IMR-90 (cell line): ENCODE results near the gene CSKMT. TPM values are rescaled to one million over a fixed set of nuclear protein-coding genes. Genes with fewer than 3 reads are reported as not detected.

Experiments
- ATAC-seq: fragments of 200-7000 bp; cut with Tn5 transposase; 2 replicates; pipeline ENCODE4 v1.9.1; 2020; ENCODE audit warnings: low read depth, mild to moderate bottlenecking, moderate library complexity
- BruUV-seq: library from RNA; stranded (reverse); fragments of 400-500 nt; replicated peaks from 2 replicates; lab custom pipeline; 2021; lab: Mats Ljungman, UMichigan
- CTCF ChIA-PET: fragments of 300-600 bp; formaldehyde crosslinking; extraction: SDS; loops from one replicate; lab custom pipeline; 2021; ENCODE audit warnings: antibody characterized with exemption; lab: Yijun Ruan, JAX
- POLR2A ChIA-PET: fragments of 300-600 bp; sonication (Branson Sonifier 250); formaldehyde crosslinking; loops from one replicate; lab custom pipeline; 2022; ENCODE audit warnings: antibody characterized with exemption; ENCODE audit not compliant: unreplicated experiment; lab: Charles Lee
- DNase-seq: peaks from one replicate; pipeline ENCODE4 v3.0.0; 2013
- H2AFZ ChIP-seq: replicated peaks from 2 replicates; pipeline ENCODE3; 2013; ENCODE audit warnings: low read length, mild to moderate bottlenecking; ENCODE audit not compliant: poor library complexity
- H2AK5ac ChIP-seq: 2 replicates; pipeline ENCODE4 v1.6.1; 2013; ENCODE audit warnings: low read depth, low read length, inconsistent platforms
- H2AK9ac ChIP-seq: replicated peaks from 2 replicates; pipeline ENCODE3; 2013; ENCODE audit warnings: mild to moderate bottlenecking, low read depth, low read length, moderate library complexity; ENCODE audit not compliant: poor library complexity
- H2BK120ac ChIP-seq: 2 replicates; pipeline ENCODE4 v1.6.1; 2013; ENCODE audit warnings: low read depth, low read length, inconsistent platforms
- H2BK15ac ChIP-seq: 3 replicates; pipeline ENCODE4 v1.6.1; 2013; ENCODE audit warnings: low read depth, low read length, inconsistent platforms
- H2BK20ac ChIP-seq: 2 replicates; pipeline ENCODE4 v1.6.1; 2013; ENCODE audit warnings: low read depth, mild to moderate bottlenecking, inconsistent platforms, low read length, moderate library complexity
- H2BK5ac ChIP-seq: 2 replicates; pipeline ENCODE4 v1.6.1; 2013; ENCODE audit warnings: mild to moderate bottlenecking, low read depth, low read length, inconsistent platforms; ENCODE audit not compliant: poor library complexity, severe bottlenecking
- H3K14ac ChIP-seq: replicated peaks from 2 replicates; pipeline ENCODE4 v1.6.1; 2013; ENCODE audit warnings: low read depth, low read length, inconsistent platforms
- H3K18ac ChIP-seq: 2 replicates; pipeline ENCODE4 v1.6.1; 2013; ENCODE audit warnings: low read depth, low read length, control low read depth
- H3K23ac ChIP-seq: 2 replicates; pipeline ENCODE4 v1.6.1; 2013; ENCODE audit warnings: low read depth, low read length, inconsistent platforms
- H3K27ac ChIP-seq: 2 replicates; pipeline ENCODE4 v1.5.1; 2013; ENCODE audit warnings: mild to moderate bottlenecking, control low read depth, low read length; ENCODE audit not compliant: insufficient read depth
- H3K27me3 ChIP-seq: 2 replicates; pipeline ENCODE4 v1.6.1; 2013; ENCODE audit warnings: low read length; ENCODE audit not compliant: control insufficient read depth, insufficient read depth
- H3K36me3 ChIP-seq: 2 replicates; pipeline ENCODE4 v1.6.1; 2013; ENCODE audit warnings: low read length, mixed read lengths; ENCODE audit not compliant: control insufficient read depth, insufficient read depth
- H3K4ac ChIP-seq: 2 replicates; pipeline ENCODE4 v1.6.1; 2013; ENCODE audit warnings: low read depth, low read length, inconsistent platforms
- H3K4me1 ChIP-seq: 2 replicates; pipeline ENCODE4 v1.6.1; 2013; ENCODE audit warnings: low read length, mixed read lengths; ENCODE audit not compliant: control insufficient read depth, insufficient read depth
- H3K4me2 ChIP-seq: 2 replicates; pipeline ENCODE4 v1.6.1; 2013; ENCODE audit warnings: low read depth, mild to moderate bottlenecking, control low read depth, low read length, moderate library complexity
- H3K4me3 ChIP-seq: 2 replicates; pipeline ENCODE4 v1.5.1; 2013; ENCODE audit warnings: low read depth, mild to moderate bottlenecking, control low read depth, low read length, moderate library complexity; ENCODE audit not compliant: insufficient read depth
- H3K56ac ChIP-seq: 2 replicates; pipeline ENCODE4 v1.6.1; 2013; ENCODE audit warnings: low read length, inconsistent platforms; ENCODE audit not compliant: insufficient read depth; ENCODE audit errors: extremely low read depth
- H3K79me1 ChIP-seq, 2 experiments: 2 replicates each; pipeline ENCODE4 v1.6.1; 2013; ENCODE audit warnings: low read length in 2 of 2, inconsistent platforms in 1 of 2, low read depth in 1 of 2
- H3K9ac ChIP-seq: 2 replicates; pipeline ENCODE4 v1.6.1; 2013; ENCODE audit warnings: low read depth, low read length, control low read depth
- H3K9me1 ChIP-seq: 2 replicates; pipeline ENCODE4 v1.6.1; 2013; ENCODE audit warnings: low read length, inconsistent platforms; ENCODE audit not compliant: insufficient read depth
- H3K9me3 ChIP-seq: 2 replicates; pipeline ENCODE4 v1.6.1; 2013; ENCODE audit warnings: low read length; ENCODE audit not compliant: control insufficient read depth, insufficient read depth
- H4K20me1 ChIP-seq: 2 replicates; pipeline ENCODE4 v1.6.1; 2013; ENCODE audit warnings: low read length, inconsistent platforms; ENCODE audit not compliant: insufficient read depth
- H4K5ac ChIP-seq: 2 replicates; pipeline ENCODE4 v1.6.1; 2013; ENCODE audit warnings: mild to moderate bottlenecking, low read depth, low read length, control low read depth
- H4K8ac ChIP-seq, 2 experiments: 2 replicates each; pipeline ENCODE4 v1.6.1; 2013; ENCODE audit warnings: low read depth in 2 of 2, low read length in 2 of 2, control low read depth in 1 of 2, inconsistent platforms in 1 of 2
- H4K91ac ChIP-seq: 2 replicates; pipeline ENCODE4 v1.6.1; 2013; ENCODE audit warnings: low read depth, low read length, inconsistent platforms; ENCODE audit not compliant: insufficient read depth
- BHLHE40 ChIP-seq: fragments of 150-350 bp; IDR thresholded peaks from 2 replicates; pipeline ENCODE4 v1.6.1; 2016; ENCODE audit warnings: mild to moderate bottlenecking, low read depth, low read length
- CEBPB ChIP-seq: IDR thresholded peaks from 2 replicates; pipeline ENCODE4 v1.6.1; 2012; ENCODE audit warnings: low read depth, low read length, improper control_type of control experiment
- FOS ChIP-seq: fragments of 150-350 bp; IDR thresholded peaks from 2 replicates; pipeline ENCODE4 v1.6.1; 2016; ENCODE audit warnings: low read depth, low read length
- MAZ ChIP-seq: IDR thresholded peaks from 2 replicates; pipeline ENCODE4 v1.6.1; 2012; ENCODE audit warnings: low read depth, mild to moderate bottlenecking, low read length, improper control_type of control experiment, moderate library complexity, borderline replicate concordance
- MXI1 ChIP-seq: IDR thresholded peaks from 2 replicates; pipeline ENCODE4 v1.6.1; 2012; ENCODE audit warnings: low read depth, mild to moderate bottlenecking, low read length, moderate library complexity, borderline replicate concordance
- NFE2L2 ChIP-seq: fragments of 150-350 bp; IDR thresholded peaks from 2 replicates; pipeline ENCODE4 v1.6.1; 2016; ENCODE audit warnings: low read depth, mild to moderate bottlenecking, low read length
- POLR2A ChIP-seq: IDR thresholded peaks from 2 replicates; pipeline ENCODE4 v1.6.1; 2012; ENCODE audit warnings: mild to moderate bottlenecking, low read depth, low read length
- RAD21 ChIP-seq: IDR thresholded peaks from 2 replicates; pipeline ENCODE4 v1.6.1; 2012; ENCODE audit warnings: low read length, improper control_type of control experiment
- RFX5 ChIP-seq: IDR thresholded peaks from 2 replicates; pipeline ENCODE4 v1.8.0; 2012; ENCODE audit warnings: low read depth, mild to moderate bottlenecking, low read length, moderate library complexity
- WGBS, 2 experiments: methylation state at CpG; one replicate each; pipeline versions ENCODE4 v1.1.5 to v1.1.7; 2013; ENCODE audit warnings: missing lambda C conversion rate in 2 of 2; ENCODE audit not compliant: insufficient read length in 1 of 2; ENCODE audit errors: extremely low coverage in 2 of 2; 5-methylcytosine and 5-hydroxymethylcytosine counted together
- dilution Hi-C: fragments of 300-500 bp; cut with HindIII; formaldehyde crosslinking; loops from one replicate; pipeline ENCODE4 v1.14.3; 2018; ENCODE audit warnings: low sequenced_read_pairs; ENCODE audit not compliant: unreplicated experiment
- in situ Hi-C: fragments of 300-500 bp; cut with MboI; formaldehyde crosslinking; loops from 3 replicates; pipeline ENCODE4 v1.14.3; 2019; ENCODE audit warnings: low sequenced_read_pairs, inconsistent platforms, mixed read lengths
- intact Hi-C: fragments of 100-400 bp; cut with micrococcal nuclease; formaldehyde crosslinking; loops from 2 replicates; pipeline ENCODE4 v1.10.0; 2022
- polyA plus RNA-seq, 3 experiments: library from polyadenylated mRNA; depleted of rRNA; stranded (reverse); fragments of >200 nt; gene quantifications; 2 replicates each; pipeline ENCODE4 v1.2.3, GENCODE V29; 2012; ENCODE audit warnings: low replicate concordance in 1 of 3
- total RNA-seq: library from RNA; depleted of rRNA; stranded (reverse); fragments of >200 nt; gene quantifications from 2 replicates; pipeline ENCODE4 v1.2.3, GENCODE V29; 2012
- TF ChIP-seq, protein P1 (sequence below): fragments of 150-350 bp; IDR thresholded peaks from 2 replicates; pipeline ENCODE4 v1.6.1; 2016; ENCODE audit warnings: low read depth, mild to moderate bottlenecking, low read length, moderate library complexity, borderline replicate concordance
- TF ChIP-seq, protein P2 (sequence below): fragments of 150-350 bp; IDR thresholded peaks from 2 replicates; pipeline ENCODE4 v1.6.1; 2017; ENCODE audit warnings: mild to moderate bottlenecking, antibody characterized with exemption, low read length, low read depth

The CSKMT gene
- total and polyA plus RNA-seq, 2 of the 4 experiments (the other 2 are of a cell fraction): 5.3 to 7.9 TPM

DNA sequence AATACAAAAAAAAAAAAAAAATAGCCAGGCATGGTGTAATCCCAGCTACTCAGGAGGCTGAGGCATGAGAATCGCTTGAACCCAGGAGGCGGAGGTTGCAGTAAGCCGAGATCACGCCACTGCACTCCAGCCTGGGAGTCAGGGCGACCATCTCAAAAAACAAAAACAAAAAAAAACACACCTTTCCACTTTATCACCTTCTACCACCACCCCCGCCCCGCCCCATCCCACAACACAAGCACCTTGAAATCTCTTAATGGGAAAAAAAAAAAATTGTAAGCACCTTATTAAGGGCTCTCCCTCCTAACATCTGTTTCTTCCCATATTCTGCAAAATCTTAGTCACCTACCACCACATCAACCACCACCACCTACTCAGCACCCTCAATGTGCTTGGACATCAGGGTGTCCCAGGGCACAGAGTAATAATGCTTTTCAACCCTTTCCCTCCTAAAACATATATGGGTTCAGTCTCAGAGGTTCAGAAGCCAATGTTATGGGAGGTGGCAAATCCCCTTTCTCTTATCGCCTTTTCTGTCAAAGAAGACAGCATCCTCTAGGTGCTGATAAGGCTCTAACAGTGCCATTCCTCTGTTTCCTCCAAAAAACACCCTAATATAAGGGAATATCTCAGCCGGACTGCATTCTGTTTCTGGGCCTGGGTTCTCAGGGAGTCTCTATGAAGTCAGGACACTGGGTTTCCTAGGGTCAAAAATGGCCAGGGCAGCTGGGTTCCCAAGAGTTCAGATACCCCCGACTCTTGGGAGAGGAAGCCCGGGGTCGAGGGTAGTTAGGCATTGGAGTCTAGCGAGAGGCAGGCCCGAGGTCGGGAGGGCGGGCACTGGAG, 12.7 kb upstream of the CSKMT start (continued):
- TF ChIP-seq, protein P1, sequence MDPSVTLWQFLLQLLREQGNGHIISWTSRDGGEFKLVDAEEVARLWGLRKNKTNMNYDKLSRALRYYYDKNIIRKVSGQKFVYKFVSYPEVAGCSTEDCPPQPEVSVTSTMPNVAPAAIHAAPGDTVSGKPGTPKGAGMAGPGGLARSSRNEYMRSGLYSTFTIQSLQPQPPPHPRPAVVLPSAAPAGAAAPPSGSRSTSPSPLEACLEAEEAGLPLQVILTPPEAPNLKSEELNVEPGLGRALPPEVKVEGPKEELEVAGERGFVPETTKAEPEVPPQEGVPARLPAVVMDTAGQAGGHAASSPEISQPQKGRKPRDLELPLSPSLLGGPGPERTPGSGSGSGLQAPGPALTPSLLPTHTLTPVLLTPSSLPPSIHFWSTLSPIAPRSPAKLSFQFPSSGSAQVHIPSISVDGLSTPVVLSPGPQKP: no peak

DNA sequence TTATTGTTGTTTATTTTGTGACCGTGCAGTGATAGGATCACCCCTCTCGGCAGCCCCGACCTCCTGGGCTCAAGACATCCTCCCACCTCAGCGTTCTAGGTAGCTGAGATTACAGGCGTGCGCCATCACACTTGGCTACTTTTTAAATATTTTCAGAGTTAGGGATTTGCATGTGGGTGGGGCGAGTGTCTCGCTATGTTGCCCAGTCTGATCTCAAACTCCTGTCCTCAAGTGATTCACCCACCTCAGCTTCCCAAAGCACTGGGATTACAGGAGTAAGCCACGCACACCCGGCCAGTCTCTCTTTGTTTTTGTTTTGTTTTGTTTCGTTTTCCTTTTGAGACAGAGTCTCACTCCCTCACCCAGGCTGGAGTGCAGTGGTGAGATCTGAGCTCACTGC, 10.8 kb upstream of the CSKMT start:
- ATAC-seq (no peak), DNase-seq (no peak)
- Histone ChIP-seq H3K4me2 (no peak overlapping the region), H3K79me1 (peaks cover 6 to 34% of the 10 kb centered on the region in 2 experiments), H3K4ac (no peak overlapping the region), H3K27me3 (no peaks in the 10 kb centered on the region), H2AK9ac (peak overlapping the region; percentile 9), H3K14ac (no peak overlapping the region), H2BK5ac (no peak overlapping the region), H3K56ac (no peak overlapping the region), H3K9me3 (no peaks in the 10 kb centered on the region), H4K20me1 (no peaks in the 10 kb centered on the region; the same call in 1 of the 2 replicates), H4K8ac (peak overlapping the region; percentile 47 to 70; a peak in 3 of 4 replicates), H2BK120ac (no peak overlapping the region), H3K36me3 (peaks cover 6% of the 10 kb centered on the region), H3K4me3 (no peak overlapping the region), H4K91ac (no peak overlapping the region), H2BK15ac (no peak overlapping the region), H3K27ac (no peak overlapping the region), H3K9me1 (no peaks in the 10 kb centered on the region), H2AFZ (peak overlapping the region; percentile 69), H4K5ac (peak overlapping the region; percentile 50; the same call in 1 of the 2 replicates), H2BK20ac (no peak overlapping the region), H3K4me1 (peaks cover 2% of the 10 kb centered on the region; the same call in 1 of the 2 replicates), H3K18ac (no peak overlapping the region), H3K23ac (no peak overlapping the region), H3K9ac (no peak overlapping the region), H2AK5ac (0 out of 2 replicates have a peak overlapping the region, but pooled peaks have one; percentile 24)
- in situ Hi-C loops (no loop called here), dilution Hi-C loops (no loop called here), intact Hi-C loops (no loop called here)
- no peak for TF ChIP-seq MXI1
- TF ChIP-seq, protein P2, sequence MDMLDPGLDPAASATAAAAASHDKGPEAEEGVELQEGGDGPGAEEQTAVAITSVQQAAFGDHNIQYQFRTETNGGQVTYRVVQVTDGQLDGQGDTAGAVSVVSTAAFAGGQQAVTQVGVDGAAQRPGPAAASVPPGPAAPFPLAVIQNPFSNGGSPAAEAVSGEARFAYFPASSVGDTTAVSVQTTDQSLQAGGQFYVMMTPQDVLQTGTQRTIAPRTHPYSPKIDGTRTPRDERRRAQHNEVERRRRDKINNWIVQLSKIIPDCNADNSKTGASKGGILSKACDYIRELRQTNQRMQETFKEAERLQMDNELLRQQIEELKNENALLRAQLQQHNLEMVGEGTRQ: no peak
- TF ChIP-seq RAD21: no peak
- TF ChIP-seq RFX5: no peak
- no peak for TF ChIP-seq FOS
- TF ChIP-seq BHLHE40: no peak
- TF ChIP-seq CEBPB: no peak
- TF ChIP-seq POLR2A: no peak
- TF ChIP-seq MAZ: no peak
- TF ChIP-seq NFE2L2: no peak
- POLR2A ChIA-PET: interaction anchor here (1.2 kb wide), 1 partner anchor 11 kb away, joined by 5 read pairs; the partner anchor contains the start of genes C11orf98 and CSKMT
- CTCF ChIA-PET: no interaction called here
- WGBS, 2 experiments: no CpG with 5 or more reads among the region's 11 CpGs
- no TSS peak for BruUV-seq
